Motor neuron (in vitro differentiated cells): ENCODE data around the gene FBXO36. TPM values are rescaled to one million over a fixed set of nuclear protein-coding genes. Genes with fewer than 3 reads are reported as not detected.
"Not testable (repeated sequence)": the region's sequence is repeated elsewhere in the genome, so short reads cannot be mapped to it uniquely, and the experiment has no call there.

ENCODE experiments used
- ATAC-seq, 8 experiments: fragments of 200-7000 bp; cut with Tn5 transposase; replicated peaks in 6 of 8; 2 replicates each; pipeline ENCODE4 v1.8.0; 2021; ENCODE audit warnings: mild to moderate bottlenecking in 8 of 8, moderate library complexity in 8 of 8
- H3K27ac ChIP-seq, 2 donors: fragments of 250-450 bp; sonication (Bioruptor Pico); 2 replicates each; pipeline ENCODE4 v1.9.0; 2021; ENCODE audit warnings: antibody characterized with exemption in 2 of 2, mild to moderate bottlenecking in 2 of 2, moderate library complexity in 1 of 2
- H3K4me1 ChIP-seq, 2 donors: fragments of 250-450 bp; sonication (Bioruptor Pico); replicated peaks in 1 of 2; 2 replicates each; pipeline ENCODE4 v1.6.1; 2021; ENCODE audit warnings: antibody characterized with exemption in 2 of 2, mild to moderate bottlenecking in 2 of 2, moderate library complexity in 1 of 2
- H3K4me3 ChIP-seq, 5 donors: fragments of 250-450 bp; sonication (Bioruptor Pico); 2 replicates each; pipeline ENCODE4 v1.9.0; 2021; ENCODE audit warnings: antibody characterized with exemption in 5 of 5, mild to moderate bottlenecking in 5 of 5, moderate library complexity in 4 of 5
- WGBS, 10 experiments: fragments of 450-650 bp; shearing (Covaris generic); methylation state at CpG; one replicate each; pipeline ENCODE4 v1.0.0; 2022; 5-methylcytosine and 5-hydroxymethylcytosine counted together
- in situ Hi-C, 9 experiments: fragments of 400-800 bp; cut with MboI; loops; one replicate each; pipeline ENCODE4 v1.15.0; 2021; ENCODE audit warnings: low sequenced_read_pairs in 9 of 9, low pct_unique_long_range_greater_than_20kb in 2 of 9; ENCODE audit not compliant: unreplicated experiment in 9 of 9
- total RNA-seq, 8 experiments: library from RNA; unstranded; fragments of 300-600 nt; gene quantifications; 2 replicates each; pipeline versions ENCODE4 v1.2.3 to v1.2.4, GENCODE V29; 2022

FBXO36 gene
- total RNA-seq, 8 experiments from 2014 or later = 2.3 to 13.8 (median 4.1) TPM

DNA sequence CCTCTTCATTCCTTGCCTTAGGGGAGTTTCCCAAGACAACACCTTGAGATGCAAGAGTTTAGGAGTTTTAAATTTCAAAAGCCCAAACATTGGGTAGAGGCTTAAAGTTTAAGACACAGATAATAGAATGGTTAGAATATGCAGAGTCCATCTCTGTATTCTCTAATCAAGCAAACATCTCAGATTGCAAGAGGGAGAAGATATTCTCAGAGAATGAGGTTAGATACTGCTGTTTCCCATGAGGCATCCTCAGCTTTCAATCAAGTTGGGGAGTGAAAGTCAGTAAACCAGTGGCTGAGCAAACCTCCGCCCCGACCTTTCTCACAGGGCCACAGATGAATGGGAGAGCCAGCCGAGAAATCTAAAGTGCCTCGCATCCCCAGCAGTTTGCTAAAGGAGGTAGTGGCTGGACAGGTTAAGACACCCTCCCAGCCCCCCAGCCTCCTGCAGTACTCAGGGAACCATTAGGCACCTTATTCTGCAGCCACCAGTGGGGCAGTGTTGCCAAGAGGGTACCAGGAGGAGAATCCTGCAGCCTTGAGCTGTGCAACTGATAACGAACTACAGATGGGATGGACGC, 30.0 kb downstream of the FBXO36 start:
- WGBS, 10 experiments = 80 to 100% (median 84%) methylated on average over 1 to 3 of the region's 6 CpGs; no CpG with 5 or more reads in 6 of the 10 experiments
- ATAC-seq = no peak
- Histone ChIP-seq H3K4me3 (no peak overlapping the region), H3K27ac (no peak overlapping the region), H3K4me1 (no peaks in the 10 kb centered on the region)
- in situ Hi-C loops = no loop called here

DNA sequence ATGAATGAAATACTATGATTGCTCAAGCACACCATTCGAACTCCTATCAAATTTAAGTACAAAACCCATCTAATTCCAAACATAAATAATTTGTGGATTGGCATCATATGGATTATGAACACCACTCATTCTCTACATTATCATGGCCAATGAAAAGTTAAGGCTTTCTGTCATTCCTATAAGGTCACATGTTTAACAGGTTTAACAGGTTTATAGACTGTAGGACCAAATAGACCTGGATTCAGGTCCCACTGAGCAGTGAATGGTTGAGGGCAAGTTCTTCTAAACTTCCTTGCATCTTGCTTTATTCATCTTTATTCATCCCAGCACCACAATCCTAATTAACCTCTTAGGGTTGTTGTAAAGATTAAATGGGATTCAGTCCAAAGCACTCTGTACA, 33.4 kb downstream of the FBXO36 start:
- Histone ChIP-seq H3K4me1 (no peaks in the 10 kb centered on the region), H3K27ac (no peak overlapping the region), H3K4me3 (no peak overlapping the region)
- ATAC-seq = no peak
- WGBS, 10 experiments = 50 to 100% (median 67%) methylated on average over 1 of the region's 1 CpG; no CpG with 5 or more reads in 4 of the 10 experiments
- in situ Hi-C loops = no loop called here

DNA sequence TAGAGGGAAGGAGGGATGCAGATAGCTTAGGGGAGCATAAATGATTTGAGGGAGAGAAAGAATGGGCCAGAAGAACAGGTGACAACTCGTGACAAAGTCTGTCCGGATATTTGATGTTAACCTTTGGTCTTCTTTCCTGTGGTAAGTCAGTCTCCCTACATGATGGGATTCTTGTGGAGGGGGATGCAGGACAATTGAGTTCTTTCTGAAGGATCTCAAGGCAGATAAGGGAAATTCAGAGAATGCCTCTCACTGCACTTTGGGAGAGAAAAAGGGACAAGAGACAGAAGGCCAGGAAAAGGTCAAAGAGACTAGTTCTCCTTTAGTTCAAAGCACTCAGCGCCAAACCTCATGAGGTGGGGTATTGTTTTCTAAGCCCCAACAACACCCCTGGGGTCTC, 34.2 kb downstream of the FBXO36 start:
- in situ Hi-C loops = no loop called here
- ATAC-seq = no peak
- Histone ChIP-seq H3K4me1 (no peaks in the 10 kb centered on the region), H3K4me3 (no peak overlapping the region), H3K27ac (no peak overlapping the region)
- WGBS, 10 experiments = 67 to 100% (median 85%) methylated on average over 1 to 3 of the region's 3 CpGs; no CpG with 5 or more reads in 3 of the 10 experiments

DNA sequence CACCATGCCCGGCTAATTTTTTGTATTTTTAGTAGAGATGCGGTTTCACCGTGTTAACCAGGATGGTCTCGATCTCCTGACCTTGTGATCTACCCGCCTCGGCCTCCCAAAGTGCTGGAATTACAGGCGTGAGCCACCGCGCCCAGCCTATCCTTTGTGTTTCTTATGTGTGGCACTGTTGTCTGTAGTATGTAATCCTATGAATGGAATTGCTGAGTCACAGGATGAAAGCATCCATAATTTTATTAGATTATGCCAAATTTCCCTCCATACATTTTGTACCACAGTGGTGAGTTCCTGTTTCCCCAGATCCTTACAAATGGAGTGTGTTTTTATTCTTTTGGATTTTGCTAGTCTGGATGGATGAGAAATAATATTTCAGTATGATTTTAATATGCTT, 41.3 kb downstream of the FBXO36 start:
- H3K4me3 ChIP-seq, H3K4me1 ChIP-seq, in situ Hi-C loops, H3K27ac ChIP-seq: not testable (repeated sequence)
- ATAC-seq = peak in 2 of 8 experiments; percentile 45 to 52
- 80 to 100% (median 96%) methylated on average over 1 to 9 of the region's 9 CpGs; no CpG with 5 or more reads in 4 of the 10 experiments for WGBS, 10 experiments

DNA sequence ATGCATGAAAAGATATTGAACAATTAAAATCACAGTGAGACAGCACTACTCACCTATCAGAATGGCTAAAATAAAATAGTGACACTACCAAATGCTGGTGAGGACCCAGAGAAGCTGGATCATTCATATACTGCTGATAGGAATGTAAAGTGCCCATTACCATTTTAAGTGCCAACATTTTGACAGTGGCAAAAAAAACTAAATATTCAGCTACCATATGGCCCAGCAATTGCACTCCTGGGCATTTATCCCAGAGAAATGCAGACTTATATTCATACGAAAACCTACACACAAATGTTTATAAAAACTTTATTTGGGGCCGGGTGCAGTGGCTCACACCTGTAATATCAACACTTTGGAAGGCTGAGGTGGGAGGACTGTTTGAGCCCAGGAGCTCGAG, 47.6 kb downstream of the FBXO36 start:
- in situ Hi-C loops = no loop called here
- H3K27ac ChIP-seq = no peak overlapping the region
- no peaks in the 10 kb centered on the region for H3K4me1 ChIP-seq
- 45 to 100% (median 88%) methylated on average over 1 to 3 of the region's 3 CpGs; no CpG with 5 or more reads in 2 of the 10 experiments for WGBS, 10 experiments
- H3K4me3 ChIP-seq = no peak overlapping the region
- no peak for ATAC-seq

DNA sequence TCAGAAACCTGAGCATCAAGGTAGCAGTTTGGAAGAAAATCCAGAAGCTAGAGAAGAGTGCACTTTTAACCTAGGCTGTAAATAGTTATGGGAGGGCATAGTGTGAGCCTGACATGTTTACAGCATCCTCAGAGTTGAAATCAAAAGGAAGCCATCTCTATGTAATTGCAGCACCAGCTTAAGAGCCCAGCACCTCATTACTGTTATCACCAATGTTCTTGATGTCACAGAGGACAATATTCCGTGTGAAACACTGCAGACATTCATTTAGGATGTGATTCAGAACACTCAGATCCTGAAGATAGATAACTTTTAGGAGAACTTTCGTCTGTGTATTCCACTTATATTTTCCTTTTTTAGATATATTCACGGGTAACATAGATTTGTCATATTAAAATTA, 48.1 kb downstream of the FBXO36 start:
- WGBS, 10 experiments = 50 to 100% (median 88%) methylated on average over 1 to 3 of the region's 3 CpGs

DNA sequence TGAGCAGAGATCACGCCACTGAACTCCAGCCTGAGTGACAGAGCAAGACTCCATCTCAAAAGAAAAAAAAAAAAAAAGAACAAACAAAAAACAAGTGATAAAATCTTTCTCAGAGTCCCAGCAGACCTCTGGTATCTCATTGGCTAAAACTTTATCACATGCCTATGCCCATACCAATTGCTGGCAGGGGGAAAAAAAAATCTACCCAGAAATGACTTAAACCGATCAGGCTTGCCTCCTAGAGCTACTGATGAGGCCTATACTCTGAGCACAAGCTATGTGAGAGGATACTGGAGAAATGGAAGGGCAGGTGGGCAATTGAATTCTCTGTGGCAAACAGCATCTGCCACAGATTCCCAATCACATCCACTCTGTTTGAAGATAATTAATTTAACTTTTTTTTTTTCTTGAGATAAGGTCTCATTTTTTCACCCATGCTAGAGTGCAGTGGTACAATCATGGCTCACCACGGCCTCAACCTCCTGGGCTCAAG, 49.0 kb downstream of the FBXO36 start:
- Histone ChIP-seq H3K4me3 (no peak overlapping the region), H3K27ac (no peak overlapping the region), H3K4me1 (no peaks in the 10 kb centered on the region)
- in situ Hi-C loops = no loop called here
- ATAC-seq = no peak
- WGBS, 10 experiments = 60 to 100% (median 91%) methylated on average over 1 to 3 of the region's 3 CpGs; no CpG with 5 or more reads in 2 of the 10 experiments

More for the DNA sequence above, 48.1 kb downstream of the FBXO36 start:
- in situ Hi-C loops = no loop called here
- Histone ChIP-seq H3K4me3 (no peak overlapping the region), H3K27ac (no peak overlapping the region), H3K4me1 (no peaks in the 10 kb centered on the region)
- no peak for ATAC-seq

DNA sequence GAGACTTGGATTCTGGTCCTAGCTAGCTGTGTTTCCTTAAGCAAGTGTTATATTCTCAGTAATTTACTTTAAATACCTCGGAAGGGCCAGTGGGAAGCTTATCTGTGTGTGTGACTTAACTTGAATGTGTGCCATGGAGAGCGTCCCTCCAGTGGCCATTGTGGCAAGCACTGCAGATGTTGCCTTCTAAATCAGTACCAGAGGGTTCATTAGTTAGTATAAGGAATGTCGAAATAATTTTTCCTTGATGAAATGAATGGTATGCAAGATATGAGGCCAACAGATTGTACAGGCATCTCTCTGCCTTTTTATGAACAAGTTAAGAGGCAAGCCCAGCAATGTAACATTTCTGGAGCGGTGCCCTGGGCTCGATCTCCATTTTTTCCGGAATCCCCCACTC, 52.0 kb downstream of the FBXO36 start:
- Histone ChIP-seq H3K4me1 (no peaks in the 10 kb centered on the region), H3K4me3 (no peak overlapping the region), H3K27ac (no peak overlapping the region)
- peak in 3 of 8 experiments; percentile 66 to 71 (median 70) for ATAC-seq
- WGBS, 10 experiments = 14 to 100% (median 60%) methylated on average over 1 to 6 of the region's 6 CpGs; no CpG with 5 or more reads in 2 of the 10 experiments
- in situ Hi-C loops = no loop called here

DNA sequence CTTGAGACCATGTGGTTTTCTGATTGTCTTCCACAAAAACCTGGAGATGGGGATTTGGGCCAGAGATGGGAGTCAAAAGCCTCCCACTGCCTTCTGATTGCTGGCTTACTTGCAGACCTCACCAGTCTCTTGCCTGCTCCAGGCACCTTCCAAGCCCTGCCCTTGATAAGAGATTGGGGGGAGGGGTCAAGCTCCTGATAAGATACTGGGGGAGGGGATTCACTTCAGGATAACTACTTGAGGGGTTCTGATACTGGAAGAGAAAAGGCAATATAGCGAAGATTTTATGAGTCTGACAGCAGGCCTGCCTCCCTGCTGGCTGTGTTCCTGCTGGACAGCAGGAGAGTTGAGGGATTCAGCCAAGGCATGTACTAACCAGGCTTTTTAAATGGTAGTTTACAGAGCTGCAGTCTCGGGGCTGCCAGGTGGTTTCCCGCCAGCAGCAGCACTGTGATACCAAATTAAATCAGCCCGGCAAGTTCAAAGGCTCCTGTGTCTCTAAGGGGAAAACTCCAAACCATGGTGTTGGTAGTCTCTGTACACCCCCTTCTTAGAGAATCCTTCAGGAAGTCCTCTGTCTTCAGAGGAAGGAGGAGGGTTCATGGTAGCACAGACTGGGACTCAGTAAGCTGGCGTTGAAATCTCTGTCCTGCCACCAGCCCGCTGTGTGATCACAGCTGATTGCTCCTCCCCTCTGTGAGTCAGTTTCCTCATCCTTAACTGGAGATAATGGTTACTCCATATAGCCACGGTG, 58.3 kb downstream of the FBXO36 start:
- no peaks in the 10 kb centered on the region for H3K4me1 ChIP-seq
- no peak overlapping the region for H3K4me3 ChIP-seq
- H3K27ac ChIP-seq = no peak overlapping the region
- ATAC-seq = peak in 4 of 8 experiments; percentile 38 to 90 (median 60)
- WGBS, 10 experiments = 16 to 100% (median 73%) methylated on average over 1 to 7 of the region's 7 CpGs; no CpG with 5 or more reads in 5 of the 10 experiments
- in situ Hi-C loops = no loop called here

DNA sequence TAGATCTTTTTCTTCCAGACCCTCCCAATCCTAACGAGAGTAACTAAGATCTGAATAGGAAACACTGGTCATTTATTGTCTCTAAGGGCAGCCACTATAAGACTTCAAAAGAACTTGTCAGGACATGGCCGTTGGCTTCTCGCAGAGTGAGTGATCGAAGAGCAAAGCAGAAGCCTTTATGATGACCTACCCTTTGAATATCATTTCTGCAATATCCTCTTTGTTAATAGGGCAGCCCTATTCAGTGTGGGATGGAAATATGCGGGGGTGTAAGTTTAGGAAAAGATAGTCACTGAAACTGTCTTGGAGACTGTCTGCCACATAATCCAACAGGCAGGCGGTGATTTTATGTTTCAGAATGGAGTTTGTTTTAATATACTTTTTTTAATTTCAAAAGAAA, 70.9 kb downstream of the FBXO36 start:
- H3K4me1 ChIP-seq = no peaks in the 10 kb centered on the region
- H3K4me3 ChIP-seq = no peak overlapping the region
- 40 to 93% (median 84%) methylated on average over 1 to 6 of the region's 6 CpGs for WGBS, 10 experiments
- in situ Hi-C loops = no loop called here
- ATAC-seq = no peak
- H3K27ac ChIP-seq = no peak overlapping the region

DNA sequence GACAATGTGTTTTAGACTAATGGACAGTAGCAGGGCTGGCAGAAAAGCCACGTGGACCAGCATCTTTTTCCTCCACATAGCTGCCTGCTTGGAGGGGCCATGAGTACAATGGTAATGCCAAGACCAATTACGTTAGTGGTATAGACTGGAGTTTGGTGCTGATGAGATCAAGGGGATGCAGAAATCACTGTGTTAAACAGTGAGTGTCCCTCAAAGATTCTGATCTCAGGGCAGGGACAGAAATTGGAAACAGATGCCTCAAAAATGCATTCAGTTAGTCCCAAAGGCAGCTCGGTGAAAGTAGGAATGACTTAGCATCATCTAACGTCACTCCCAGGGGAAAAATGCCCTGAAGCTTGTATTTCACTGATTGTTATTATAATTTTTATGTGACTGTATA, 74.0 kb downstream of the FBXO36 start:
- Histone ChIP-seq H3K4me1 (no peaks in the 10 kb centered on the region), H3K27ac (no peak overlapping the region), H3K4me3 (no peak overlapping the region)
- peak in 2 of 8 experiments; percentile 92 to 98 for ATAC-seq
- in situ Hi-C loops = no loop called here
- WGBS, 10 experiments = 0 to 100% (median 61%) methylated on average over 1 to 4 of the region's 4 CpGs; no CpG with 5 or more reads in 2 of the 10 experiments

DNA sequence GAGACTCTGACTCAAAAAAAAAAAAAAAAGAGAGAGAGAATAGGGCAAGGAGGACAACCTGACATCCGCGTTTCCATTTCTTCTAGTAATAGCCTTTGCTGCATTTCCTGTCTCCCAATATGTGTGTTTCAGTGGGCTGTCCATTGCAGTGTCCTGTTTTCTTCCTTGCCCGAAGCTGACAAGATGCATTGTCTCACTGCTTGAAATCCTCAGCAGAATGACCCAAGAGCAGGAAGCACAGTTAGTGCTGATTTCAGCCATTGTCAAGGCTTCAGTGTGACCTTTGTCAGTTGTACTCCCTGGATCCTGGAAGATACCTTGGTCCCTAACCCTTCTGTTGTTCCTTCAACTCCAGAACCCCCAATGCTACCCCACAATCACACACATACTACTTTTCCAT, 75.3 kb downstream of the FBXO36 start:
- in situ Hi-C loops = no loop called here
- 88 to 100% (median 100%) methylated on average over 1 to 3 of the region's 3 CpGs; no CpG with 5 or more reads in 6 of the 10 experiments for WGBS, 10 experiments
- no peak for ATAC-seq

DNA sequence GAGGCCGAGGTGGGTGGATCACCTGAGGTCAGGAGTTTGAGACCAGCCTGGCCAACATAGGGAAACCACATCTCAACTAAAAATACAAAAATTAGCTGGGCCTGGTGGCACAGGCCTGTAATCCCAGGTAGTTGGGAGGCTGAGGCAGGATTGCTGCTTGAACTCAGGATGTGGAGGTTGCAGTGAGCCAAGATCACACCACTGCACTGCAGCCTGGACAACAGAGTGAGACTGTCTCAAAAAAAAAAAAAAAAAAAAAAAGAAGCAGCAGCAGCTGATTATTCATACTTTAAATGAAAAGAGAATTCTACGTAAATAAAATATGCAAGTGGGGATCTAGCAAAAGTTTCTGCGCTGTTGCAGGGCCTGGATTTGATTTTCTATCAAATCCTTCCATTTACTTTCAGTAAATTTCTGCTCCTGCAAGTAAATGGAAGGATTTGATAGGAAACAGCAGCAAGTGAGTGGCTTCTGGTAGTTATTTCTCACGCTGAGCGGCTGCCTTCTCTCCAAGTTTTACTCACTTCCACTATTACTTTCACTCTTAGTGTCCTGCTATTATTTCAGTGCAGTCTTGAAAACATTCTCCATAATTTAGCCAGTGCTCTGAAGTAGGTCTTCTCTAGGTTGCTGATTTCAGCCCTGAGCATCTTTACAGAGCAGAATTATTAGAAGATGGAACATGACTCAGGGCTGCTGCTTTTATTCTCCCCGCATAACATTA, 78.0 kb downstream of the FBXO36 start:
- peak in 1 of 8 experiments; percentile 29 for ATAC-seq
- Histone ChIP-seq H3K27ac (no peak overlapping the region), H3K4me1 (no peaks in the 10 kb centered on the region), H3K4me3 (no peak overlapping the region)
- 59 to 100% (median 96%) methylated on average over 1 to 5 of the region's 6 CpGs; no CpG with 5 or more reads in 1 of the 10 experiments for WGBS, 10 experiments
- in situ Hi-C loops = loop anchor here in 3 of 9 experiments (25.0 kb wide), 2 partner anchors 162 to 612 kb away; no protein-coding TSS in a partner anchor

More for the DNA sequence above, 75.3 kb downstream of the FBXO36 start:
- Histone ChIP-seq H3K27ac (no peak overlapping the region), H3K4me3 (no peak overlapping the region), H3K4me1 (no peaks in the 10 kb centered on the region)
